Mesendoderm (in vitro differentiated cells): ENCODE results near the gene AFAP1L1.

Experiments used
- DNase-seq: peaks from one replicate; pipeline ENCODE4 v3.0.0; 2013
- H2AK5ac ChIP-seq: 2 replicates; pipeline ENCODE4 v1.6.1; 2013; ENCODE audit warnings: low read length, inconsistent platforms
- H2BK120ac ChIP-seq: 2 replicates; pipeline ENCODE4 v1.6.1; 2013; ENCODE audit warnings: low read depth, mild to moderate bottlenecking, low read length, moderate library complexity, mixed read lengths
- H2BK15ac ChIP-seq: replicated peaks from 2 replicates; pipeline ENCODE4 v1.6.1; 2013; ENCODE audit warnings: low read depth, mild to moderate bottlenecking, moderate library complexity
- H2BK5ac ChIP-seq: 2 replicates; pipeline ENCODE4 v1.6.1; 2013; ENCODE audit warnings: low read length, inconsistent platforms
- H3K18ac ChIP-seq: 2 replicates; pipeline ENCODE4 v1.6.1; 2013; ENCODE audit warnings: mild to moderate bottlenecking, low read length, mixed read lengths
- H3K23ac ChIP-seq: one replicate; pipeline ENCODE4 v1.6.1; 2013; ENCODE audit warnings: low read length
- H3K27ac ChIP-seq: 2 replicates; pipeline ENCODE4 v1.5.1; 2013; ENCODE audit warnings: low read depth, mild to moderate bottlenecking, inconsistent platforms, low read length, moderate library complexity
- H3K27me3 ChIP-seq: 2 replicates; pipeline ENCODE4 v1.6.1; 2013; ENCODE audit warnings: low read length, control low read depth, mild to moderate bottlenecking, inconsistent platforms; ENCODE audit not compliant: insufficient read depth, poor library complexity
- H3K36me3 ChIP-seq: 2 replicates; pipeline ENCODE4 v1.6.1; 2013; ENCODE audit warnings: low read length, inconsistent platforms; ENCODE audit not compliant: control insufficient read depth, insufficient read depth
- H3K4ac ChIP-seq: one replicate; pipeline ENCODE4 v1.6.1; 2013; ENCODE audit warnings: low read depth, mild to moderate bottlenecking, low read length, moderate library complexity
- H3K4me1 ChIP-seq: 2 replicates; pipeline ENCODE4 v1.6.1; 2013; ENCODE audit warnings: low read depth, low read length, inconsistent platforms; ENCODE audit not compliant: control insufficient read depth
- H3K4me2 ChIP-seq: 2 replicates; pipeline ENCODE4 v1.6.1; 2013; ENCODE audit warnings: low read length
- H3K4me3 ChIP-seq: 2 replicates; pipeline ENCODE4 v1.5.1; 2013; ENCODE audit warnings: mild to moderate bottlenecking, low read length
- H3K56ac ChIP-seq: one replicate; pipeline ENCODE4 v1.6.1; 2013; ENCODE audit warnings: low read length
- H3K79me1 ChIP-seq: 2 replicates; pipeline ENCODE4 v1.6.1; 2013; ENCODE audit warnings: low read length, inconsistent platforms
- H3K79me2 ChIP-seq: 2 replicates; pipeline ENCODE4 v1.6.1; 2013; ENCODE audit warnings: mild to moderate bottlenecking, low read length; ENCODE audit not compliant: control insufficient read depth, insufficient read depth
- H3K9ac ChIP-seq: 2 replicates; pipeline ENCODE4 v1.6.1; 2013; ENCODE audit warnings: low read length, inconsistent platforms
- H4K5ac ChIP-seq: one replicate; pipeline ENCODE4 v1.6.1; 2013; ENCODE audit warnings: low read length
- H4K8ac ChIP-seq: one replicate; pipeline ENCODE4 v1.6.1; 2013; ENCODE audit warnings: low read depth, mild to moderate bottlenecking, control low read depth, low read length, moderate library complexity
- WGBS: extraction: QIAGEN DNeasy Blood & Tissue Kit; methylation state at CpG from one replicate; pipeline ENCODE4 v1.1.7; 2013; ENCODE audit warnings: low lambda C conversion rate, missing lambda C conversion rate; ENCODE audit not compliant: insufficient coverage; ENCODE audit errors: extremely low coverage; 5-methylcytosine and 5-hydroxymethylcytosine counted together

AFAP1L1 gene

GRCh38 chr5:149294872-149295829 is 23.5 kb downstream of the AFAP1L1 start:
- no peak overlapping the region for H3K18ac ChIP-seq
- no peak overlapping the region for H2BK120ac ChIP-seq
- H3K27me3 ChIP-seq, result no peaks in the 10 kb centered on the region
- H4K5ac ChIP-seq, result no peak overlapping the region
- no peak overlapping the region for H3K23ac ChIP-seq
- no peaks in the 10 kb centered on the region for H3K79me1 ChIP-seq
- H2AK5ac ChIP-seq, result no peak overlapping the region
- no peak overlapping the region for H2BK15ac ChIP-seq
- H3K4me3 ChIP-seq, result no peak overlapping the region
- H3K79me2 ChIP-seq, result no peaks in the 10 kb centered on the region
- no peak overlapping the region for H2BK5ac ChIP-seq
- no peak overlapping the region for H3K4me2 ChIP-seq
- H3K4me1 ChIP-seq, result no peaks in the 10 kb centered on the region
- H3K4ac ChIP-seq, result no peak overlapping the region
- no peaks in the 10 kb centered on the region for H3K36me3 ChIP-seq
- WGBS, result 91% methylated on average over 1 of the region's 10 CpGs
- no peak for DNase-seq
- H3K9ac ChIP-seq, result no peak overlapping the region
- no peak overlapping the region for H3K27ac ChIP-seq
- H3K56ac ChIP-seq, result no peak overlapping the region
- H4K8ac ChIP-seq, result no peak overlapping the region

- Histone ChIP-seq H2BK5ac (no peak overlapping the region), H3K27ac (no peak overlapping the region), H3K36me3 (no peaks in the 10 kb centered on the region), H2AK5ac (no peak overlapping the region), H4K5ac (no peak overlapping the region), H3K56ac (no peak overlapping the region), H3K4ac (no peak overlapping the region), H2BK15ac (no peak overlapping the region), H3K27me3 (no peaks in the 10 kb centered on the region), H3K79me2 (no peaks in the 10 kb centered on the region), H3K79me1 (no peaks in the 10 kb centered on the region), H3K9ac (no peak overlapping the region), H2BK120ac (no peak overlapping the region), H3K4me3 (no peak overlapping the region), H3K23ac (no peak overlapping the region), H3K18ac (no peak overlapping the region), H3K4me1 (no peaks in the 10 kb centered on the region), H3K4me2 (no peak overlapping the region), H4K8ac (no peak overlapping the region)
- no peak for DNase-seq
- no CpG with 5 or more reads among the region's 5 CpGs for WGBS
Observed at GRCh38 chr5:149297340-149298025, 25.8 kb downstream of the AFAP1L1 start.

- no peaks in the 10 kb centered on the region for H3K79me2 ChIP-seq
- no peaks in the 10 kb centered on the region for H3K36me3 ChIP-seq
- H3K27ac ChIP-seq, result no peak overlapping the region
- H2BK15ac ChIP-seq, result no peak overlapping the region
- no peak overlapping the region for H3K4ac ChIP-seq
- no peak overlapping the region for H2BK5ac ChIP-seq
- H3K79me1 ChIP-seq, result no peaks in the 10 kb centered on the region
- H2AK5ac ChIP-seq, result no peak overlapping the region
- no peak overlapping the region for H3K56ac ChIP-seq
- no peaks in the 10 kb centered on the region for H3K27me3 ChIP-seq
- no peak overlapping the region for H3K4me3 ChIP-seq
- H3K18ac ChIP-seq, result no peak overlapping the region
- WGBS, result no CpG with 5 or more reads among the region's 1 CpG
- H4K8ac ChIP-seq, result no peak overlapping the region
- H4K5ac ChIP-seq, result no peak overlapping the region
- no peak overlapping the region for H2BK120ac ChIP-seq
- DNase-seq, result no peak
- H3K4me2 ChIP-seq, result no peak overlapping the region
- no peaks in the 10 kb centered on the region for H3K4me1 ChIP-seq
- no peak overlapping the region for H3K9ac ChIP-seq
- no peak overlapping the region for H3K23ac ChIP-seq
Observed at GRCh38 chr5:149298163-149298562, 26.5 kb downstream of the AFAP1L1 start.

DNA sequence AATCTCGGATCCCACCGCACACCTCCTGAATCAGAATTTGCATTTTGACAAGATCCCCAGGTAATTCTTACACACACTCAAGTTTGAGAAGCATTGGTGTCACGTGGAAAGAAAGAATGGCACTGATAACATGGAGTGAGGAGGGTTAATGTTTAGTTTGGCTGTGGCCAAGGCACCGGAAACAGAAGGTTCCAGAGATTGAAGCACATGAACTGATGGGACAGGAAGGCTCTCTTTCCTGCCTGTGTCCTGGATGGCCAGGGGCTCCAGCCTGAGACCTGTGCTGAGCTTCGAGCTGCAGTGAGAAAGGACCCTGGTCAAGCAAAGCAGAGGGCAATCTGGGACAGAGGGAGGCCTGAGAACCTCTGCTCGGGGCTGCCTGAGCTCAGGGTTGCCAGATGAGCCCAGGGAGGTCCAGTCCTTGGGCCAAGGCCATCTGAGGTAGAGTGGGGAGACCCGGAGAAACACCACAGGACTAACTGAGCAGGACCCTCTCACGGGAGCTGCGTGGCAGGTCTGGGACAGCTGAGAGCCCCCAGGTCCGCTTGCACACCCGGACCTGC is 27.3 kb downstream of the AFAP1L1 start:
- H3K18ac ChIP-seq, result no peak overlapping the region
- H3K4ac ChIP-seq, result no peak overlapping the region
- no peak overlapping the region for H2BK15ac ChIP-seq
- no peak for DNase-seq
- H3K9ac ChIP-seq, result no peak overlapping the region
- H3K27me3 ChIP-seq, result no peaks in the 10 kb centered on the region
- H3K4me2 ChIP-seq, result no peak overlapping the region
- no peaks in the 10 kb centered on the region for H3K79me1 ChIP-seq
- no peak overlapping the region for H3K56ac ChIP-seq
- H3K4me1 ChIP-seq, result no peaks in the 10 kb centered on the region
- no peak overlapping the region for H2AK5ac ChIP-seq
- no peak overlapping the region for H3K23ac ChIP-seq
- no peak overlapping the region for H2BK120ac ChIP-seq
- H4K5ac ChIP-seq, result no peak overlapping the region
- H4K8ac ChIP-seq, result no peak overlapping the region
- WGBS, result no CpG with 5 or more reads among the region's 11 CpGs
- no peak overlapping the region for H3K27ac ChIP-seq
- H2BK5ac ChIP-seq, result no peak overlapping the region
- no peak overlapping the region for H3K4me3 ChIP-seq
- no peaks in the 10 kb centered on the region for H3K36me3 ChIP-seq
- no peaks in the 10 kb centered on the region for H3K79me2 ChIP-seq

- Histone ChIP-seq H2BK5ac (no peak overlapping the region), H2BK120ac (no peak overlapping the region), H3K23ac (no peak overlapping the region), H4K5ac (no peak overlapping the region), H3K36me3 (no peaks in the 10 kb centered on the region), H3K4me1 (no peaks in the 10 kb centered on the region), H3K27ac (no peak overlapping the region), H3K9ac (no peak overlapping the region), H3K79me2 (no peaks in the 10 kb centered on the region), H4K8ac (no peak overlapping the region), H3K4me2 (no peak overlapping the region), H3K18ac (no peak overlapping the region), H3K4me3 (no peak overlapping the region), H2BK15ac (no peak overlapping the region), H3K56ac (no peak overlapping the region), H3K79me1 (no peaks in the 10 kb centered on the region), H3K4ac (no peak overlapping the region), H2AK5ac (no peak overlapping the region), H3K27me3 (no peaks in the 10 kb centered on the region)
- WGBS, result no CpG with 5 or more reads among the region's 14 CpGs
- DNase-seq, result no peak
Observed at GRCh38 chr5:149299451-149300054, 27.9 kb downstream of the AFAP1L1 start.
